Upper lobe of left lung (tissue), 4 donors: ENCODE data around the gene LACC1.

ENCODE experiments used
- POLR2AphosphoS5 ChIP-seq, 2 donors: sonication (generic); formaldehyde crosslinking; IDR thresholded peaks; one replicate each; pipeline ENCODE4 v1.5.1; 2017; ENCODE audit warnings: antibody characterized with exemption in 2 of 2
- TF ChIP-seq, protein P1 (sequence below), 6 experiments: fragments of 450-650 bp in 4 of 6; fragments of 200-600 bp in 2 of 6; sonication (generic) in 2 of 6; IDR thresholded peaks; one replicate each; pipeline ENCODE4 v1.5.1; 2016 to 2019; ENCODE audit warnings: antibody characterized with exemption in 6 of 6

DNA sequence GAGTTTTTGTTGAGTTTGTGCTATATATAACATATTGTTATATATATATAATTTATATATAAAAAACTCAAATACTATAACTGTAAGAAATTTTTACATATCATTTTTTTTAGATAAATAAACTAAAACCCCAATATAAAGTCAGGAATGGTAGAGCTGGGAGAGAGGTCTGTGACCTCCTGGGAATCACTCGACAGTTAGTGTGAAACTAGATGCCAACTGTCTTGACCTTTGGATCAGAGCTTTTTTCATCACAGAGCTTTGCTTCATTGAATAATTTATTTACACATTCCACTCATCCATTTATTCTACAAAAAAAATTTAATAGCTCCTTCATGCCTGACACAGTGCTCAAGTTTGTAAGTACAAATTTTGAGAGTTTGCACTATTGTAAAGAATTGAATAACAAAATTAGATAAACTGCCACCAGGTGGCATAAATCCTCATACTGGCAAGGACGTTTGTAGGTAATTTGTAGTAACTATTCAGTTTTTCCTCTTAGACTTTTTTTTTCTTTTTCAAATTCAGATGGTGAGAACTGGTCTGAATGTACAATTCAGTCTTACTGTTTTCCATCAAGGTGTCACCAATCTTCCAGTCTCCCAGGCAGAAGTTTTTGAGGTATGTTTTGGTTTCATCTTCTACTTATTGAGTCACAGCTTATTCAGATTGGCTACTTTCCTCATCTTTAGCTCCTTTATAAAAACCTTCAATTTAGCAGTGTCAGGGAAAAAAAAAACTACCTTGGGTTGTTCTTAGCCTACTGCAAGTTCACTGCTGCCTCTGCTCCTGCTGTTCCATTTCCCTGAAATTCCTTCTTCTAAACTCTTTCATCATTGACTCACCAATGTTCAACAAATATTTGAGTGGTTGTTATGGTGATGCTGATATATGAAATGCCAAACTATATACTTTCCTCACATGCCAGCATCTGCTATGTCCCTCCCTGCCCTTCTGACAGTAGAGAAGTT, 28.7 kb downstream of the LACC1 start:
- no peak for TF ChIP-seq POLR2AphosphoS5 (IDR thresholded peaks at IDR 0.05)
- TF ChIP-seq, protein P1, sequence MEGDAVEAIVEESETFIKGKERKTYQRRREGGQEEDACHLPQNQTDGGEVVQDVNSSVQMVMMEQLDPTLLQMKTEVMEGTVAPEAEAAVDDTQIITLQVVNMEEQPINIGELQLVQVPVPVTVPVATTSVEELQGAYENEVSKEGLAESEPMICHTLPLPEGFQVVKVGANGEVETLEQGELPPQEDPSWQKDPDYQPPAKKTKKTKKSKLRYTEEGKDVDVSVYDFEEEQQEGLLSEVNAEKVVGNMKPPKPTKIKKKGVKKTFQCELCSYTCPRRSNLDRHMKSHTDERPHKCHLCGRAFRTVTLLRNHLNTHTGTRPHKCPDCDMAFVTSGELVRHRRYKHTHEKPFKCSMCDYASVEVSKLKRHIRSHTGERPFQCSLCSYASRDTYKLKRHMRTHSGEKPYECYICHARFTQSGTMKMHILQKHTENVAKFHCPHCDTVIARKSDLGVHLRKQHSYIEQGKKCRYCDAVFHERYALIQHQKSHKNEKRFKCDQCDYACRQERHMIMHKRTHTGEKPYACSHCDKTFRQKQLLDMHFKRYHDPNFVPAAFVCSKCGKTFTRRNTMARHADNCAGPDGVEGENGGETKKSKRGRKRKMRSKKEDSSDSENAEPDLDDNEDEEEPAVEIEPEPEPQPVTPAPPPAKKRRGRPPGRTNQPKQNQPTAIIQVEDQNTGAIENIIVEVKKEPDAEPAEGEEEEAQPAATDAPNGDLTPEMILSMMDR (IDR thresholded peaks at IDR 0.05), result peak; percentile 18 to 62 (median 37)
